Spleen (tissue), 11 donors: Measurements from ENCODE around the gene CBLN1. TPM values are rescaled to one million over a fixed set of nuclear protein-coding genes. Genes with fewer than 3 reads are reported as not detected.

Experiments
- DNase-seq: peaks from one replicate; pipeline ENCODE4 v3.0.0-alpha.2; 2020
- H3K27ac ChIP-seq, 8 donors: fragments of 200-600 bp; sonication (generic) in 7 of 8; 1 replicate in 4 of 8; 2 replicates in 4 of 8; pipeline versions ENCODE4 v1.5.0 to v1.8.0; 2016 to 2021; ENCODE audit warnings: inconsistent platforms in 4 of 8, mild to moderate bottlenecking in 4 of 8, moderate library complexity in 1 of 8
- H3K27me3 ChIP-seq, 7 donors: fragments of 200-600 bp; sonication (generic) in 6 of 7; replicated peaks in 1 of 7; 1 replicate in 4 of 7; 2 replicates in 3 of 7; pipeline versions ENCODE4 v1.5.0 to v1.8.0; 2016 to 2021; ENCODE audit warnings: inconsistent platforms in 3 of 7, mild to moderate bottlenecking in 1 of 7
- H3K36me3 ChIP-seq, 6 donors: fragments of 200-600 bp; sonication (generic) in 5 of 6; 1 replicate in 4 of 6; 2 replicates in 2 of 6; pipeline versions ENCODE4 v1.5.0 to v1.8.0; 2016 to 2021; ENCODE audit warnings: inconsistent platforms in 2 of 6
- H3K4me1 ChIP-seq, 6 donors: fragments of 200-600 bp; sonication (generic) in 5 of 6; 1 replicate in 3 of 6; 2 replicates in 3 of 6; pipeline versions ENCODE4 v1.5.0 to v1.8.0; 2016 to 2021; ENCODE audit warnings: inconsistent platforms in 3 of 6
- H3K4me3 ChIP-seq, 8 donors: fragments of 200-600 bp; sonication (generic) in 7 of 8; 1 replicate in 4 of 8; 2 replicates in 4 of 8; pipeline versions ENCODE4 v1.5.0 to v1.8.0; 2016 to 2021; ENCODE audit warnings: inconsistent platforms in 4 of 8, mild to moderate bottlenecking in 4 of 8, moderate library complexity in 2 of 8
- H3K9me3 ChIP-seq, 8 donors: fragments of 200-600 bp; sonication (generic) in 7 of 8; 1 replicate in 4 of 8; 2 replicates in 4 of 8; pipeline versions ENCODE4 v1.5.0 to v1.8.0; 2016 to 2021; ENCODE audit warnings: inconsistent platforms in 4 of 8
- POLR2A ChIP-seq, 3 donors: fragments of 450-650 bp; IDR thresholded peaks; one replicate each; pipeline ENCODE4 v1.5.1; 2017; ENCODE audit warnings: antibody characterized with exemption in 3 of 3, mild to moderate bottlenecking in 1 of 3
- POLR2AphosphoS5 ChIP-seq, 3 donors: sonication (generic); formaldehyde crosslinking; IDR thresholded peaks; one replicate each; pipeline ENCODE4 v1.5.1; 2017; ENCODE audit warnings: antibody characterized with exemption in 3 of 3
- WGBS, 5 donors: extraction: QIAGEN DNeasy Blood & Tissue Kit in 3 of 5; methylation state at CpG; one replicate each; pipeline versions ENCODE4 v1.1.5 to v1.1.7; 2013 to 2018; 5-methylcytosine and 5-hydroxymethylcytosine counted together
- intact Hi-C: fragments of 100-400 bp; cut with DNase I; formaldehyde crosslinking; loops from one replicate; pipeline ENCODE4 v1.15.0; 2023; ENCODE audit warnings: low total_unique reads
- polyA plus RNA-seq, 3 donors: library from polyadenylated mRNA; stranded (reverse); fragments of 200-250 nt; gene quantifications; one replicate each; pipeline ENCODE4 v1.2.1, GENCODE V29; 2013
- total RNA-seq, 7 donors: library from RNA; depleted of rRNA in 3 of 7; stranded (reverse); fragments of >200 nt in 3 of 7; fragmentation: NEBNext Ultra II Directional in 4 of 7; extraction: Animal tissue kit (Norgen Biotek cat#: 25700) in 4 of 7; gene quantifications; one replicate each; pipeline versions ENCODE4 v1.1.0 to v1.2.1, GENCODE V29; 2016 to 2021
- TF ChIP-seq, protein P1 (sequence below), 11 experiments: fragments of 200-600 bp in 7 of 11; fragments of 450-650 bp in 4 of 11; sonication (generic) in 4 of 11; IDR thresholded peaks in 8 of 11; conservative IDR thresholded peaks in 3 of 11; 1 replicate in 7 of 11; 2 replicates in 4 of 11; pipeline versions ENCODE4 v1.4.0 to v1.8.0; 2016 to 2021; ENCODE audit warnings: antibody characterized with exemption in 11 of 11, inconsistent platforms in 4 of 11, mild to moderate bottlenecking in 1 of 11
- donor health status: healthy with polysubstance abuse.
- donor health status: DM: no; HTN: no; CAD: no; lungs with moderate emphysema.
- donor health status: DM: no; HTN: no; CAD: no.
- donor health status: Bipolar disorder and iron deficiency.
- donor health status: healthy.
- donor health status: DM: no; HTN: no; CAD: no.
- donor health status: DM: yes; HTN: yes; CAD: no.

CBLN1 gene
- total and polyA plus RNA-seq, 10 donors, result 0.02 to 0.03 TPM; not detected in 8

DNA sequence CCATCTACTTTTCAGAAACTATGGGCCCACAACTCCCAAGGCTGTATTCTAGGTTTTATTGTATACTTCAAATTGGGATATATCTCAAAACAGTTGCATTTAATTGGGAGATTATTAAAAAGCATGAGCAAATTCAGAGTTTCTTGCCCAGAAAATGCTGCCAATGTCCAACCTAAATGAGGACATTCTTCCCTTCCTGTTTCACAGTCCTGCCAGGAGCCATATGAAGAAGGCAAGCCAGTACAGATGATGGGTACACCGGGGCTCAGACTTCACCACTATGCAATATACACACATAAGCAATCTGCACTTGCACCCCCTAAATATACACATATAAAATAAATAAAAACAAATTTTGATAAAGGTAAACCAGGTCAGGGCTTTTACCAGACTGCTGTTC is 34.0 kb upstream of the CBLN1 start:
- TF ChIP-seq, protein P1, sequence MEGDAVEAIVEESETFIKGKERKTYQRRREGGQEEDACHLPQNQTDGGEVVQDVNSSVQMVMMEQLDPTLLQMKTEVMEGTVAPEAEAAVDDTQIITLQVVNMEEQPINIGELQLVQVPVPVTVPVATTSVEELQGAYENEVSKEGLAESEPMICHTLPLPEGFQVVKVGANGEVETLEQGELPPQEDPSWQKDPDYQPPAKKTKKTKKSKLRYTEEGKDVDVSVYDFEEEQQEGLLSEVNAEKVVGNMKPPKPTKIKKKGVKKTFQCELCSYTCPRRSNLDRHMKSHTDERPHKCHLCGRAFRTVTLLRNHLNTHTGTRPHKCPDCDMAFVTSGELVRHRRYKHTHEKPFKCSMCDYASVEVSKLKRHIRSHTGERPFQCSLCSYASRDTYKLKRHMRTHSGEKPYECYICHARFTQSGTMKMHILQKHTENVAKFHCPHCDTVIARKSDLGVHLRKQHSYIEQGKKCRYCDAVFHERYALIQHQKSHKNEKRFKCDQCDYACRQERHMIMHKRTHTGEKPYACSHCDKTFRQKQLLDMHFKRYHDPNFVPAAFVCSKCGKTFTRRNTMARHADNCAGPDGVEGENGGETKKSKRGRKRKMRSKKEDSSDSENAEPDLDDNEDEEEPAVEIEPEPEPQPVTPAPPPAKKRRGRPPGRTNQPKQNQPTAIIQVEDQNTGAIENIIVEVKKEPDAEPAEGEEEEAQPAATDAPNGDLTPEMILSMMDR (IDR thresholded peaks at IDR 0.05 in 8 of 11, conservative IDR thresholded peaks at IDR 0.05 in 3 of 11), result no peak
- no peak for TF ChIP-seq POLR2A (IDR thresholded peaks at IDR 0.05)
- no peak for TF ChIP-seq POLR2AphosphoS5 (IDR thresholded peaks at IDR 0.05)
- H3K36me3 ChIP-seq, result no peaks in the 10 kb centered on the region
- H3K4me3 ChIP-seq, result no peak overlapping the region
- peaks cover 0 to 2% (median 0%) of the 10 kb centered on the region in 7 donors for H3K27me3 ChIP-seq
- no peaks in the 10 kb centered on the region for H3K4me1 ChIP-seq
- H3K27ac ChIP-seq, result no peak overlapping the region
- peaks cover 0 to 19% (median 7%) of the 10 kb centered on the region in 8 donors for H3K9me3 ChIP-seq
- WGBS, 5 donors, result 84 to 96% (median 88%) methylated on average over 1 of the region's 1 CpG
- no peak for DNase-seq
- intact Hi-C loops, result no loop called here

DNA sequence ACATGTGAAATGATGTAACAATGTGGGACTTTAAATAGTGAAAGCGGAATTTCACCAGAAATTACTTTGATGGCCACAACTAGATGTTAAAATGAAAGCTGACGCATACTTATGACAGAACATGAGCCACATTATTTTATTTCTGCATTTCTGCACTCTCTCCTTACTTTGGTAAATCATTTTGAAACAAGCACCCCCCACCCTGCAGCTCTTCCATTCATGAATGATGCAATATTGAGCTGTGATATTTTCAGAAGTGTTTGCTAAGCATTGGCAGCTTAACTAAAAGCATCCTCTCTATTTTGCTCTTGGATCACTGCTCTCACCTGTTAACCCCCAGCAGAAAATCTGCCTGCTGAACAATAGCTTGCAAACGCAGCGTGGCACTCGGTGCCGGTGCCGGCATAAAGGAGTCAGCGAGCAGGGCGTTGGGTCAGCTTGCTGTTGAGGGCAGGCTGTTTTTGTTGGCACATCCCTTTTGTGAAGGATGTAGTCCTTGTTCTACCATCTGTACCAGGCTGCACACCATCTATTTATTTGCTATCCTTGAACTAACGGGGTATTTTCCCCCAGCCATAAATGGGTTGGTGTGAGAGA is 30.8 kb upstream of the CBLN1 start:
- Histone ChIP-seq H3K4me1 (no peaks in the 10 kb centered on the region), H3K27ac (no peak overlapping the region), H3K27me3 (peaks cover 0 to 2% (median 0%) of the 10 kb centered on the region in 7 donors), H3K36me3 (no peaks in the 10 kb centered on the region), H3K9me3 (no peaks in the 10 kb centered on the region), H3K4me3 (no peak overlapping the region)
- DNase-seq, result no peak
- TF ChIP-seq POLR2A (IDR thresholded peaks at IDR 0.05), result no peak
- intact Hi-C loops, result no loop called here
- WGBS, 5 donors, result 42 to 55% (median 49%) methylated on average over 10 of the region's 10 CpGs

DNA sequence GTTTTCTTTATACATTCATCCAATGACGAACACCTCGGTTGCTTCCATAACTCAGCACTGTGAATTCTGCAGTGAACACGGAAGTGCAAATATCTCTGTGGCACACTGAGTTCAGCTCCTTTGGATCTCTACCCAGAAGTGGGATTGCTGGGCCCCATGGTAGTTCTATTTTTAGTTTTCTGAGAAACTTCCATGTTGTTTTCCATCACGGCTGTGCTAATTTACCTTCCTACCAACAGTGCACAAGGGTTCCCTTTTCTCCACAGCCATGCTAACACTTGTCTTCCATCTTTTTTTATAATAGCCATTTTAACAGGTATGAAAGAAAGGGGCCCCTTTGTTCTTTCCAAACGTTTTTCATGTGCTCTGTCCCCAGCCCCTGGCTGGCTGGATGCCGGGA is 30.2 kb upstream of the CBLN1 start:
- intact Hi-C loops, result no loop called here
- WGBS, 5 donors, result 68 to 77% (median 74%) methylated on average over 6 of the region's 6 CpGs
- peaks cover 0 to 2% (median 0%) of the 10 kb centered on the region in 7 donors for H3K27me3 ChIP-seq
- DNase-seq, result no peak
- H3K36me3 ChIP-seq, result no peaks in the 10 kb centered on the region
- no peak overlapping the region for H3K4me3 ChIP-seq
- no peak overlapping the region for H3K27ac ChIP-seq
- no peak for TF ChIP-seq POLR2A (IDR thresholded peaks at IDR 0.05)
- TF ChIP-seq, protein P1 (IDR thresholded peaks at IDR 0.05 in 8 of 11, conservative IDR thresholded peaks at IDR 0.05 in 3 of 11), result no peak
- H3K9me3 ChIP-seq, result no peaks in the 10 kb centered on the region
- no peaks in the 10 kb centered on the region for H3K4me1 ChIP-seq

DNA sequence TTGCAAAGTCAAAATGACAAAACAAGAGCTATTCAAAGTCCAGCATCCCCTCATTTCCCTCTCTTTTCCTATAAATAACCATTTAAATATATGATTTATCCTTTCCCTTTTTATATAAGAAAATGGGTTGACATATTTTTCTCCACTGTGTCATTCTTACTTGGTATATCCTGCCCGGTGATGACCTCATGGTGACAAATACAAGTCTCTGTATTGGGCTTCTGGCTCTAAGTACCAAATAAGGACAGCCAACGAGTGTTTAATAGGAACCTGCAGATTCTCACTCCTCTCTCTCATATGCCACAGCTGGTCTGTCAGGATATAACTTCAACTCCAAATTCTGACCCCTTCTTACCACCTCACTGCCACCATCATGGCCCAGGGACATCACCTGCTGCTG is 25.5 kb upstream of the CBLN1 start:
- no peaks in the 10 kb centered on the region for H3K4me1 ChIP-seq
- H3K4me3 ChIP-seq, result no peak overlapping the region
- 60 to 83% (median 75%) methylated on average over 2 of the region's 2 CpGs for WGBS, 5 donors

More for the DNA sequence above, 25.5 kb upstream of the CBLN1 start:
- no peaks in the 10 kb centered on the region for H3K27me3 ChIP-seq
- H3K9me3 ChIP-seq, result no peaks in the 10 kb centered on the region
- no peak for DNase-seq
- no peak overlapping the region for H3K27ac ChIP-seq
- intact Hi-C loops, result no loop called here
- H3K36me3 ChIP-seq, result no peaks in the 10 kb centered on the region
- TF ChIP-seq POLR2AphosphoS5 (IDR thresholded peaks at IDR 0.05), result no peak
- TF ChIP-seq, protein P1 (IDR thresholded peaks at IDR 0.05 in 8 of 11, conservative IDR thresholded peaks at IDR 0.05 in 3 of 11), result no peak
- no peak for TF ChIP-seq POLR2A (IDR thresholded peaks at IDR 0.05)
